ENCODE data around the gene NEURL3.
A peak's percentile ranks its signal among the peaks of the same experiment; 100 is the strongest.

The NEURL3 gene

DNA sequence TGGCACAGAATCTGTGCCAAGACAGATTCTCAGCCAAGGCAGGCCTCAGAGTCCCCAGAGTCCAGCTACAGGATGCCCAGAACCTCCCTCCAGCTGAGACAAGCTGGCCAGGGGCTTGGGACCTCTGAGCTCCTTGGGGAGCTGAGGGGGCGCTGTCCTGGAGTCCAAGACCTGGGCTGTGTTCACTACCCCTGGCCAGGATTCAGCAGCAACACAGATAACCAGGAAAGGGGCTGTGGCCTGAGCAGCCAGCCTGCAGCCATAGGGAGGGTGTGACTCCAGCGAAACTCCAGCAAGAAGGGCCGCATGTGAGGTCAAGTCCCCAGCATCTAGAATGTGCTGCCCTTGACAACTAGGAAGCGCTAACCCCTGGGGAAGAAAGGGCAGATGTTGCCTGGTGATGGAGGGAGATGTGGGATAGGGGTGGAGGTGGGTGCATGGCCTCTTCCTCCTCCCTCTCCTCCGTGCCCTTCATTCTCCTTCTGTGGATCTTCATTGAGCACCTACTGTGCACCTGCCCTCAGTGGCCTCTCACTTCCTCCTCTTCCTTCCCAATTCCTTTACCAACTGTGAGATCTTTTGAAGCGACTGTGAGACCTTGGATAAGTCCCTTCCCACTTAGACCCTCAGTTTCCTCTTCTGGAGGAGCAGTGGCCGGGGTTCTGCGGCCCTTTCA is 23.7 kb upstream of the NEURL3 start:
- Histone ChIP-seq H3K27ac (ENCODE audit: low read depth, low read length) (peak overlapping the region; percentile 84), H3K27me3 (ENCODE audit: control insufficient read depth, insufficient read depth, low read length) (no peaks in the 10 kb centered on the region), H3K9ac (ENCODE audit: low read length) (no peak overlapping the region), H3K4me3 (ENCODE audit: low read length) (no peak overlapping the region), H3K36me3 (ENCODE audit: control insufficient read depth, insufficient read depth, low read length) (no peaks in the 10 kb centered on the region), H3K4me1 (ENCODE audit: control insufficient read depth, insufficient read depth, low read length) (peaks cover 33% of the 10 kb centered on the region)

DNA sequence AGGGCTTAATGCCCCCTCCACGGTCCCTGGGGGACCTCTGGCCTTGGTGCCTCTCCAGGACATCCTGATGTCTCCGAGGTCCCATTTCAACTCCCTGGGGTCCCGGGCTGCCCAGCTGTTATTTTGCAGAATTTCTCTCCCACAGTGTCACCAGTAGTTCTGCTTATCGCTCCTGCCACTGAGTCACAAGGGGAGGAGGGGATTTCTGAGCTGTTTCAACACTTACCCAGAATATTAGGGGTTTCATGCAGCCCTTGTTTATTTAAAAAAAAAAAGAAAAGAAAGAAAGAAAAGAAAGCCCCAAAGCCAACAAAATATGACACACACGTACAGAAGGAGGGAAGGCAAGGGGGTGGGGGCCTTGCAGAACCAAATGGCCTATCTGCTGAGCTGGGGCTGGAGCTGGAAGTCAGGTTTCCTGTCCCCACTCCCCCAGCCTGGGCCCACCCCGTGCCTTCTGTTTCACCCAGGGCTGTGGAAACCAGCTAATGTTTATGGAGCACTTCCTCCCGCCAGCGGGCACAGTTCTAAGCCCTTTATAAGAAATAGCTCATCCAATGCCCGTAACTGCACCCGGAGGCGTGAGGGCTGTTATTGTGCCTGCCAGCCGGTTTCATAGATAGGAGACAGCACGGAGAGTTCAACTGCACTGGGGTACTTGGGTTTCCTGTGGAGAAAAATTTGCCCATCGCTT is 23.0 kb upstream of the NEURL3 start:
- Histone ChIP-seq H3K9ac (ENCODE audit: low read length) (no peak overlapping the region), H3K4me1 (ENCODE audit: control insufficient read depth, insufficient read depth, low read length) (peaks cover 27% of the 10 kb centered on the region)

DNA sequence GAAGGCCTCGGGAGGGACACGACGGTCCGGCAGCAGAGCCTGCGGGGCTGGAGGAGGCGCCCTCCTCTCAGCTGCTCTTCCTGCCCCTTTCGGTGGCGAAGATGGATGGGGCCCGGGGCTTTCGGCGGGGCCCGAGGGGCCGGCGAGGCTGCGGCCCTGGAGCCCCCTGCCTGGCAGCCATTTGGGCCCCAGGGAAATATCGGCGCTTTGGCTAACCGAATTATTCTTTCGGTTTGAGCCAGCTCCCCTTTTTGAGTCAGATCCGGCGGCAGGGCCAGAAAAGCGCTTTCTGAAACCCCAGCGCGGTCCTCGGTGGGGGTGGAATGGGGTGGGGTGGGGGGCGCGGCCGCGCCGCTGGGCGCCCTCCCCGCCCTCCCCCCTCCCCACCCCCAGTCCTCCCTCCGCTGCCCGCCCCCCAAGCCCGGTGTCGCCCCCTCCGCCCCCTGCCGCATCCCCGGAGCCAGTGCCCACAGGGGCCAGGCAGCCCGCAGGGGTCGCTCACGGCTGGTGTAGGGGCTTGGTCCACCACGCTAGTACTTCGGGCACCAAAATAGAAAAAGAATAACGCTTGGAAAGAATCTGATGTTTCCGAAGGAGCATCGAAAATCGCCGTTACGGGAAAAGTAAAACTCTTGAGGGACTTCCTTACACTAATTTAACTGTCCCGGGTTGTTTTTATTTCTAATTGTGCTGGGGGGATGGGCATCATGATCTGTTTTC is 22.3 kb upstream of the NEURL3 start:
- Histone ChIP-seq H3K4me1 (ENCODE audit: control insufficient read depth, insufficient read depth, low read length) (peaks cover 20% of the 10 kb centered on the region), H3K27ac (ENCODE audit: low read depth, low read length) (peak overlapping the region; percentile 84), H3K4me3 (ENCODE audit: low read length) (peak overlapping the region; percentile 60)

More for the DNA sequence above, 23.0 kb upstream of the NEURL3 start:
- peak overlapping the region; percentile 53 for H3K4me3 ChIP-seq (ENCODE audit: low read length)
- H3K27me3 ChIP-seq (ENCODE audit: control insufficient read depth, insufficient read depth, low read length) = no peaks in the 10 kb centered on the region
- no peaks in the 10 kb centered on the region for H3K36me3 ChIP-seq (ENCODE audit: control insufficient read depth, insufficient read depth, low read length)
- H3K27ac ChIP-seq (ENCODE audit: low read depth, low read length) = peak overlapping the region; percentile 84

DNA sequence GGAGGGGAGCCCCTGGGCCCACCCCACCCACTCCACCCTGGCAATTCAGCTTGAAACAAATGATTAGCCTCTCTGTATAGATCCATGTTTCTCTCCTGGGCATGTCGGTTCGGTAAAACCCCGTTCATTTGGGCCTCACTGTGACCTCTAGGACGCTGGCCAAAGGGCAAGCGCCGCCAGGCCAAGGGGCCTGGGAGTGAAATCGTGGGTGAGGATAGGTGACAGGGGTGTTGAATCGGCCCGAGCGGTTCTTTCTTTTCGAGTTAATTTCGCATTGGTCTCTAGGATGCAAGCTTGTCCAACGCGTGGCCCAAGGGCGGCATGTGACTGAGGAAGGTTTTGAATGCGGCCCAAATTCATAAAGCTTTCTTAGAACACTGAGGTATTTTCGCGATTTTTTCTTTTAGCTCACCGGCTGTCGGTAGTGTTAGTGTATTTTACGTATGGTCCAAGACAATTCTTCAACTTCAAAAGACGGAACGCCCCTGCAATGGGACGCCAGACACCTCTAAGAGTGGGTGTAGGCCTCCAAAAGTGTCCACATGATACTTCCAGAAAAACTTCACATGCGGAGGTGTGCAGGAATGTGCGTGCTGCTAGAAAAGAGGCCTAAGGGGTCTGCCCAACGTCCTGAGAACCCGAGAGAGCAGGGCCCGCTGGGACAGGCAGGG is 21.6 kb upstream of the NEURL3 start:
- Histone ChIP-seq H3K36me3 (ENCODE audit: control insufficient read depth, insufficient read depth, low read length) (no peaks in the 10 kb centered on the region), H3K9ac (ENCODE audit: low read length) (peak overlapping the region; percentile 52), H3K4me1 (ENCODE audit: control insufficient read depth, insufficient read depth, low read length) (peaks cover 17% of the 10 kb centered on the region), H3K27ac (ENCODE audit: low read depth, low read length) (peak overlapping the region; percentile 80), H3K27me3 (ENCODE audit: control insufficient read depth, insufficient read depth, low read length) (no peaks in the 10 kb centered on the region), H3K4me3 (ENCODE audit: low read length) (peak overlapping the region; percentile 60)

More for the DNA sequence above, 22.3 kb upstream of the NEURL3 start:
- Histone ChIP-seq H3K36me3 (ENCODE audit: control insufficient read depth, insufficient read depth, low read length) (no peaks in the 10 kb centered on the region), H3K27me3 (ENCODE audit: control insufficient read depth, insufficient read depth, low read length) (no peaks in the 10 kb centered on the region), H3K9ac (ENCODE audit: low read length) (peak overlapping the region; percentile 52)

DNA sequence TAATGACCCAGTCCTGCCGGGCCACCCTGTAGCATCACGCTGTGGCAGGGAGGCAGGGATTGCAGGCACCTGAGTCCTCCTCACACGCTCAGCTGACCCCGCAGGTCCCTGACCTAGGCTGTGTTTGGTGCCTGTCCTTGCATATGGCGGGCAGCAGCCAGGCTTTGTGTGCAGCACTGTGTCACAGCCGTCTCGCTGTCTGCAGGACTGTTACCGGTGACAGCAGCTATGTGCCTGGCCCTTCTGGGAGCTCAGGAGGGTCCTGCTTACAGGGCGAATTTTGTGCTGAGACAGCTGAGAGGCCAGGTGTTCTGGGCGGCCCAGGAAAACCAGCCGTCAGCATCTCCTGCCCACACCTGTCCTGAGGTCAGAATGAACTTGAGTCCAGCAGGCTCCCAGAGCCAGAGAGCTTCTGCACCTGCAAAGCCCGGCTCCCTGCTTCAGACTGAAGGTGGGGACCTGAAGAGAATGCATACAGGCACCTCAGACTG is 21.0 kb upstream of the NEURL3 start:
- Histone ChIP-seq H3K27ac (ENCODE audit: low read depth, low read length) (no peak overlapping the region), H3K27me3 (ENCODE audit: control insufficient read depth, insufficient read depth, low read length) (no peaks in the 10 kb centered on the region), H3K4me1 (ENCODE audit: control insufficient read depth, insufficient read depth, low read length) (peaks cover 11% of the 10 kb centered on the region), H3K36me3 (ENCODE audit: control insufficient read depth, insufficient read depth, low read length) (no peaks in the 10 kb centered on the region), H3K9ac (ENCODE audit: low read length) (no peak overlapping the region), H3K4me3 (ENCODE audit: low read length) (no peak overlapping the region)

DNA sequence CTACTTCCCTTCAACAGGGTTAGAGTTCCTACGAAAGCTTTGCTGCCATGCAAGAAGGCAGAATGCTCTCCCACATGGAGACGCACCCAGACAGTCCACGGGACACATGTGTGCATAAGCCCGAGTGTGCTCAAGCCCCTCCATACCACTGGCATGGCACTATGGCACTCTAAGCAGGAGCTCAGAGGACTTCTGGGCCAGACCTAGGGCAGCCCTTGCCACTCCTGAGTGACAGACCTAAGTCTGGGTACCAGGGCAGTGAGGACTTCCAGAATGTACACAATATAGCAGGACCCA is 20.0 kb upstream of the NEURL3 start:
- H3K4me3 ChIP-seq (ENCODE audit: low read length) = no peak overlapping the region
- H3K36me3 ChIP-seq (ENCODE audit: control insufficient read depth, insufficient read depth, low read length) = no peaks in the 10 kb centered on the region
- no peak overlapping the region for H3K9ac ChIP-seq (ENCODE audit: low read length)
- no peaks in the 10 kb centered on the region for H3K27me3 ChIP-seq (ENCODE audit: control insufficient read depth, insufficient read depth, low read length)
- H3K4me1 ChIP-seq (ENCODE audit: control insufficient read depth, insufficient read depth, low read length) = peaks cover 10% of the 10 kb centered on the region
- no peak overlapping the region for H3K27ac ChIP-seq (ENCODE audit: low read depth, low read length)

DNA sequence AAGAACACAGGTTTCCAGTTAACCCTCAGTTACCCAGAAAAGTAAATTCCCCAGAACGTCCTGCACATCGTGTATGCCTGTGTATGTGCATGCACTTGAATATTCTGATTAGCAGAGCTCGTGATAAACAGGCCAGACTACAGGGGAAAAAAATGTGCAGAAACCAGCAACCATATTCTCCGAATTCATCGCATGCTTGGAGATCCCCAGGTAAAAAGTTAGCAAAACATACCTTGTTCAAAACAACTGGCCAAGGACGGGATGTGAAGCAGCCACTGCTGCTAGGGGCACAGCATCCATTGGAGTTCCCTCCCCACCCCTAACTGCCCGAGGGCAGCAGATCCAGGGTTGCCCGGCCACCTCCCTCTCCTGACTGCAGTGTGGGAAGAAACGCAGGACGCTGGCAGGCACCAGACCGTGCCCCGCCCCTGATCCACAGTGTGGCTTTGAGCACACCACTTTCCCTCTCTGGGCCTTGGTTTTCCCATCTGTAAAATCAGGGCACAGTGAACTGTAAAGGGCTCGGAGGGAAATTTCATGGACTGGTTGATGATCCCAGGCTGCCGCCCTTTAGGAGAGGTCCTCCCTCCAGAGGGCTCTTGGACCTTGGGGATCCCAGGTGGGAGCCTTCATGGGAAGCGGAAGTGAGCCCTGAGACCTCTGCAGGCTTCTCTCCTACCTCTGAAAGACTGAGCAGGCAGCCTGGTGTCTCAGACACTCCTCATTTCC is 19.5 kb upstream of the NEURL3 start:
- no peak overlapping the region for H3K4me3 ChIP-seq (ENCODE audit: low read length)
- no peak overlapping the region for H3K9ac ChIP-seq (ENCODE audit: low read length)
- H3K36me3 ChIP-seq (ENCODE audit: control insufficient read depth, insufficient read depth, low read length) = no peaks in the 10 kb centered on the region
- no peak overlapping the region for H3K27ac ChIP-seq (ENCODE audit: low read depth, low read length)
- no peaks in the 10 kb centered on the region for H3K27me3 ChIP-seq (ENCODE audit: control insufficient read depth, insufficient read depth, low read length)
- H3K4me1 ChIP-seq (ENCODE audit: control insufficient read depth, insufficient read depth, low read length) = peaks cover 10% of the 10 kb centered on the region

DNA sequence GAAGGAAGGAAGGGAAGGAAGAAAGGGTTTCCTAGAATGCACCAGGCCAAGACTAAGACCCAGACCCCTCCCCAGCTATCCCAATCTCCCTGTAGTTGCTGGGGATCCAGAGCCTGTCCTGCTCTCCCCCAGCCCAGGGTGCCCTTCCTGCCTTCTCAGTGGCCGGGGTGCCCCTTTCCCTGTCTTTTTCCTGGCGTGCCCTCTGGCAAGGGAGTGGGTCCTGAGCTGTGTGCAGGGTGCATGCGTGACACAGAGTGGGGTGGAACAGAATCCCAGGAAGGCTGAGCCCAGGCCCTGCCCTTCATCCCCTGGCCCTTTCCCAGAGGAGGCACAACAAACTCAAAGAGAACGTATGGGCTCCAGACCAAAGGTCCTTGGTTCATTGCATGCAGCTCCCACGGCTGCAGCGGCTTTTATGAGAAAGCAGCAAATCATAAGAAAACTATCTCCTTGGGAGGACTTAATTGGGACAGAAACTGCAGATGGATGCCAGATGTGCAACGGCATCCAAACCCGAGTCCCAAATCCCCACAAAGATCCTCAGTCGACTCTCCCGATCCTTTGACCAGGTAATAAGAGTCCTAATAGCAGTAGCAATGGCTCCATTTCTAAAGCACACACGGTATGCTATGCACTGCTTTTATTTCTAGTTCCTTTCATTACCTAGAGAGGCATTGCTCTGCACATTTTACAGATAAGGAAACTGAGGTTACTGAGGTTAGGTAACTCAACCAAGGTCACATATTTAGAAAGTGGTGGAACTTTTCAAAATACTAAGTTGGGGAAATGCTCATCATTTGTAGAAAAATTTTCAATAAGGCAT is 18.7 kb upstream of the NEURL3 start:
- Histone ChIP-seq H3K9ac (ENCODE audit: low read length) (no peak overlapping the region), H3K4me3 (ENCODE audit: low read length) (no peak overlapping the region), H3K27ac (ENCODE audit: low read depth, low read length) (no peak overlapping the region), H3K36me3 (ENCODE audit: control insufficient read depth, insufficient read depth, low read length) (no peaks in the 10 kb centered on the region), H3K27me3 (ENCODE audit: control insufficient read depth, insufficient read depth, low read length) (no peaks in the 10 kb centered on the region), H3K4me1 (ENCODE audit: control insufficient read depth, insufficient read depth, low read length) (peaks cover 10% of the 10 kb centered on the region)

DNA sequence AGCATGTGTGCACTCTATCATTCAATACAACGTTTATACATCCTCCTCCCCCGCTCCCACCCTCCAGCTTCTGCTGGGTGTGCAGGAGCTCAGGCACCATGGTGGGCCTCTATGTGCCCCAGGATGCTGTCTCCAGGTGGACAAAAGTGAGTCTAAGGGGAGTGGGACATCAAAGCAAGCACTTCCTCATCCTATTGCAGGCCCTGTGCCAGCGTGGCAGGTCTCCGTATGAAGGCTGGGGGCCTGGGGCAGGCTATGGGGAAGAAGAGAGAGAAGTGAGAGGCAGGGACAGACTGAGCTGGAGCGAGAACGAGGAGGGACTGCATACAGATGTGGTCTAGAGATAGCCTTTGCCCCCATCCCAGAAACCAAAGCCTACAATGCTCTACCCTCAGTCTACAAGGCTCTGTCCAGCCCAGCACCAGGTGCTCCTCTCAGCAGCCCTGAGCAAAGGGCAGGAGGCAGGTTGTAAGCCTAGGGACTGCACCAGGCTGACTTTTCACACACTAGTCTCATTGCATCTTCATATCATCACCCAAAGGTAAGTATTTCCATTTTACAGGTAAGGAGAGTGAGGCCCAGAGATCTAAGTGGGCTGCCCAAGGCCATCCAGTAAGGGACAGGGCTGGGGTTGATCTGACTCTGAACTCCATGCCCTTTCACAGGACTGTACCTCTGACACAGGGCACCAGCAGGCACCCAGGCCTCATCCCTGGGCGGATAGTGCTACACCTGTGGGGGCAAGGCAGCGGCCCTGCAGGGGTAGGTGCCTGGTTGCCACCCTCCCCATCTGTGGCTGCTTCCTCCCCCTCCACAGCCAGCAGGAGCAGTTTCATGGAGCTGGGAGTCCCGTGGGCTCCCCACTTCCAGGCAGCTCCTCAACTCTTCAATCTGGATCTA is 17.4 kb upstream of the NEURL3 start:
- no peak overlapping the region for H3K9ac ChIP-seq (ENCODE audit: low read length)
- H3K36me3 ChIP-seq (ENCODE audit: control insufficient read depth, insufficient read depth, low read length) = no peaks in the 10 kb centered on the region
- H3K4me1 ChIP-seq (ENCODE audit: control insufficient read depth, insufficient read depth, low read length) = no peaks in the 10 kb centered on the region
- H3K27me3 ChIP-seq (ENCODE audit: control insufficient read depth, insufficient read depth, low read length) = no peaks in the 10 kb centered on the region
- no peak overlapping the region for H3K4me3 ChIP-seq (ENCODE audit: low read length)
- no peak overlapping the region for H3K27ac ChIP-seq (ENCODE audit: low read depth, low read length)

DNA sequence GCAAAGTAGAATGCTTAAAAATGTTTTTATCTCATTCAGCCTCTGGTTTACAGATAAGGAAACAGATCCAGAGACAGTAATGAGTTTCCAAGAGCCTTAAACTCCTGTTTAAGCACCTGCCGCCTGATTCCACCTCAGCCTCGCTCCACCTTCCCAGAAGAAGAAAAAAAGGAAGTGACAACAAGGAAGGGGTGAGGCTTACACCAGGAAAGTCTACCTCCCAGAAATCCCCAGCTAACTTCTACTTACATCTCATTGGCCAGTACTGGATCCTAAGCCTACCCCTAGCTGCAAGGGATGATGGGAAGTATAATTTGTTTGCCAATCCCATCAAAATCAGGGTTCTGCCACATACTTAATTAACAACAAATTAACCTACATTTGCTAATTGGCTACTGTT is 16.1 kb upstream of the NEURL3 start:
- Histone ChIP-seq H3K4me3 (ENCODE audit: low read length) (no peak overlapping the region), H3K4me1 (ENCODE audit: control insufficient read depth, insufficient read depth, low read length) (no peaks in the 10 kb centered on the region), H3K9ac (ENCODE audit: low read length) (no peak overlapping the region), H3K27ac (ENCODE audit: low read depth, low read length) (no peak overlapping the region), H3K27me3 (ENCODE audit: control insufficient read depth, insufficient read depth, low read length) (no peaks in the 10 kb centered on the region), H3K36me3 (ENCODE audit: control insufficient read depth, insufficient read depth, low read length) (no peaks in the 10 kb centered on the region)

Measured in rectal smooth muscle tissue (tissue), 1 donor.